ENCODE data around the gene CTNNAL1.
"Not testable (repeated sequence)": the region's sequence is repeated elsewhere in the genome, so short reads cannot be mapped to it uniquely, and the experiment has no call there.

The CTNNAL1 gene

GRCh38 chr9:108983885-108984284 is 29.4 kb downstream of the CTNNAL1 start:
- DNase-seq = no peak

- no peak for DNase-seq
Measured at GRCh38 chr9:108980893-108981292, 32.4 kb downstream of the CTNNAL1 start.

- DNase-seq = no peak
Measured at GRCh38 chr9:108978205-108978604, 35.1 kb downstream of the CTNNAL1 start.

- no peak for DNase-seq
Measured at GRCh38 chr9:108973895-108974294, 39.4 kb downstream of the CTNNAL1 start.

- DNase-seq = no peak
Measured at GRCh38 chr9:108972626-108973209, 40.6 kb downstream of the CTNNAL1 start.

- DNase-seq = no peak
Measured at GRCh38 chr9:108972186-108972585, 41.1 kb downstream of the CTNNAL1 start.

GRCh38 chr9:108971392-108971791 is 41.9 kb downstream of the CTNNAL1 start:
- DNase-seq = not testable (repeated sequence)

GRCh38 chr9:108967916-108968315 is 45.4 kb downstream of the CTNNAL1 start:
- DNase-seq = no peak

- DNase-seq = no peak
Measured at GRCh38 chr9:108963459-108964143, 49.7 kb downstream of the CTNNAL1 start.

- no peak for DNase-seq
Measured at GRCh38 chr9:108961151-108961550, 52.1 kb downstream of the CTNNAL1 start.

- DNase-seq = no peak
Measured at GRCh38 chr9:108960331-108960730, 53.0 kb downstream of the CTNNAL1 start.

GRCh38 chr9:108956631-108957026 is 56.7 kb downstream of the CTNNAL1 start:
- no peak for DNase-seq

- no peak for DNase-seq
Measured at GRCh38 chr9:108956022-108956630, 57.2 kb downstream of the CTNNAL1 start.

- peak; percentile 28 for DNase-seq
Measured at GRCh38 chr9:108953983-108954574, 59.2 kb downstream of the CTNNAL1 start.

GRCh38 chr9:108951578-108951977 is 61.7 kb downstream of the CTNNAL1 start:
- no peak for DNase-seq

GRCh38 chr9:108950168-108950567 is 63.1 kb downstream of the CTNNAL1 start:
- DNase-seq = no peak

- no peak for DNase-seq
Measured at GRCh38 chr9:108939975-108940374, 73.3 kb downstream of the CTNNAL1 start.

GRCh38 chr9:108937561-108938305 is 75.6 kb downstream of the CTNNAL1 start:
- DNase-seq = no peak

- no peak for DNase-seq
Measured at GRCh38 chr9:108934323-108934893, 78.9 kb downstream of the CTNNAL1 start, which contains the start of gene ABITRAM. TSS of gene ABITRAM (plus strand) at chr9:108934400. CDS start at chr9:108934487, 87 bp downstream.

GRCh38 chr9:108933718-108934322 is 79.5 kb downstream of the CTNNAL1 start, which contains the start of gene ELP1:
TSS of gene ELP1 (minus strand) at chr9:108934124. CDS start at chr9:108931146, 2,978 bp downstream.
- peak; percentile 80 for DNase-seq

- DNase-seq = no peak
Measured at GRCh38 chr9:108933231-108933717, 80.0 kb downstream of the CTNNAL1 start.

- no peak for DNase-seq
Measured at GRCh38 chr9:108928386-108928785, 84.9 kb downstream of the CTNNAL1 start.
